Endodermal cell (in vitro differentiated cells): ENCODE measurements around the gene MIOS. TPM values are rescaled to one million over a fixed set of nuclear protein-coding genes. Genes with fewer than 3 reads are reported as not detected.

ENCODE experiments used
- DNase-seq: peaks from one replicate; pipeline ENCODE4 v3.0.0-alpha.2; 2017
- H3K27ac ChIP-seq: 2 replicates; pipeline ENCODE4 v1.5.1; 2013; ENCODE audit warnings: mild to moderate bottlenecking, low read depth, low read length, moderate library complexity
- H3K27me3 ChIP-seq: 2 replicates; pipeline ENCODE4 v1.6.1; 2013; ENCODE audit warnings: mild to moderate bottlenecking, low read length, moderate library complexity; ENCODE audit not compliant: insufficient read depth, control insufficient read depth, poor library complexity, severe bottlenecking
- H3K36me3 ChIP-seq: 2 replicates; pipeline ENCODE4 v1.7.0; 2013; ENCODE audit warnings: mild to moderate bottlenecking, low read length, moderate library complexity; ENCODE audit not compliant: control insufficient read depth, insufficient read depth
- H3K4me1 ChIP-seq: one replicate; pipeline ENCODE4 v1.7.0; 2013; ENCODE audit warnings: low read length; ENCODE audit not compliant: control insufficient read depth, insufficient read depth
- H3K4me3 ChIP-seq: 2 replicates; pipeline ENCODE4 v1.5.1; 2013; ENCODE audit warnings: mild to moderate bottlenecking, low read length, moderate library complexity
- H3K9ac ChIP-seq: 2 replicates; pipeline ENCODE4 v1.6.1; 2013; ENCODE audit warnings: mild to moderate bottlenecking, low read length, moderate library complexity; ENCODE audit not compliant: poor library complexity, severe bottlenecking; ENCODE audit errors: extremely low read depth
- H3K9me3 ChIP-seq: 2 replicates; pipeline ENCODE4 v1.6.1; 2013; ENCODE audit warnings: mild to moderate bottlenecking, low read length, moderate library complexity; ENCODE audit not compliant: control insufficient read depth
- H3K27ac Mint-ChIP-seq: 2 replicates; pipeline ENCODE4 v1.8.0; 2020; ENCODE audit warnings: mixed read lengths
- H3K27me3 Mint-ChIP-seq: 2 replicates; pipeline ENCODE4 v1.8.0; 2021; ENCODE audit warnings: mild to moderate bottlenecking, mixed read lengths; ENCODE audit not compliant: insufficient read depth
- H3K36me3 Mint-ChIP-seq: 2 replicates; pipeline ENCODE4 v1.8.0; 2020; ENCODE audit warnings: low read depth, mixed read lengths
- H3K4me1 Mint-ChIP-seq: 2 replicates; pipeline ENCODE4 v1.8.0; 2020; ENCODE audit warnings: mixed read lengths
- H3K4me3 Mint-ChIP-seq: 2 replicates; pipeline ENCODE4 v1.8.0; 2020; ENCODE audit warnings: mild to moderate bottlenecking, moderate library complexity, mixed read lengths
- H3K9me3 Mint-ChIP-seq: 2 replicates; pipeline ENCODE4 v1.8.0; 2020; ENCODE audit warnings: mild to moderate bottlenecking, mixed read lengths
- WGBS, 2 experiments: methylation state at CpG; one replicate each; pipeline versions ENCODE4 v1.1.5 to v1.1.7; 2013; ENCODE audit warnings: missing lambda C conversion rate in 2 of 2, mixed read lengths in 1 of 2; ENCODE audit not compliant: insufficient coverage in 1 of 2, insufficient read length in 1 of 2; 5-methylcytosine and 5-hydroxymethylcytosine counted together
- total RNA-seq, 2 donors: library from RNA; stranded (reverse); fragmentation: NEBNext Ultra II Directional in 1 of 2; extraction: Animal tissue kit (Norgen Biotek cat#: 25700) in 1 of 2; gene quantifications; 2 replicates in 1 of 2; 3 replicates in 1 of 2; pipeline ENCODE4 v1.2.1, GENCODE V29; 2021
- TF ChIP-seq, protein P1 (sequence below): fragments of 200-600 bp; sonication (generic); conservative IDR thresholded peaks from 2 replicates; pipeline ENCODE4 v1.5.0; 2021; ENCODE audit warnings: antibody characterized with exemption, mild to moderate bottlenecking

The MIOS gene
- total RNA-seq, 2 donors from 2014 or later = 53.3 to 55.8 TPM

DNA sequence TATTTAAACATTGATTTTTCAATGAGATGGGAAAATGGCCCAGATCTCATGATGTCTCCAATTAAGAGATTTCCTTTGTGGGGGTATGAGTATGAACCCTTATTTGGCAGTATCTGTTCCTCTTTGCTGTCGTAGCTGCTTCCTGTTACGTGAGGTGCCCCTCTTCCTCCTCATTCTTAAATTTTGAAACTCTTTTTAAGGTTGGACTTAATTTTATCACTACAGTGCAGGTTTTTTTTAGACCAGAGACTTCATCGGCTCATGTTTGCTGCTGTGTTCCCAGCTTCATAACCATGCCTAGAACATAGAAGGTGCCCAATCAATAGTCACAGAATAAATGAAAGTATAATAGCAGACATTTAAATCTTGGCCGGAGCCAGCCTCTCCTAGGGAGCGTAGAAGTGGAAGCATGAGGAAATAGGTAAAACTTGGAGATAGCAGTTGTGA is 2.4 kb downstream of the MIOS start:
- Mint-ChIP-seq H3K4me3 (no peak overlapping the region), H3K4me1 (peaks cover 13% of the 10 kb centered on the region), H3K9me3 (peaks cover 15% of the 10 kb centered on the region), H3K36me3 (peaks cover 44% of the 10 kb centered on the region), H3K27me3 (no peaks in the 10 kb centered on the region), H3K27ac (no peak overlapping the region)
- Histone ChIP-seq H3K27ac (no peak overlapping the region), H3K27me3 (no peaks in the 10 kb centered on the region), H3K36me3 (peaks cover 48% of the 10 kb centered on the region), H3K9ac (no peak overlapping the region), H3K4me1 (peaks cover 3% of the 10 kb centered on the region), H3K4me3 (peak overlapping the region; percentile 97), H3K9me3 (peaks cover 13% of the 10 kb centered on the region)
- no peak for DNase-seq
- TF ChIP-seq, protein P1, sequence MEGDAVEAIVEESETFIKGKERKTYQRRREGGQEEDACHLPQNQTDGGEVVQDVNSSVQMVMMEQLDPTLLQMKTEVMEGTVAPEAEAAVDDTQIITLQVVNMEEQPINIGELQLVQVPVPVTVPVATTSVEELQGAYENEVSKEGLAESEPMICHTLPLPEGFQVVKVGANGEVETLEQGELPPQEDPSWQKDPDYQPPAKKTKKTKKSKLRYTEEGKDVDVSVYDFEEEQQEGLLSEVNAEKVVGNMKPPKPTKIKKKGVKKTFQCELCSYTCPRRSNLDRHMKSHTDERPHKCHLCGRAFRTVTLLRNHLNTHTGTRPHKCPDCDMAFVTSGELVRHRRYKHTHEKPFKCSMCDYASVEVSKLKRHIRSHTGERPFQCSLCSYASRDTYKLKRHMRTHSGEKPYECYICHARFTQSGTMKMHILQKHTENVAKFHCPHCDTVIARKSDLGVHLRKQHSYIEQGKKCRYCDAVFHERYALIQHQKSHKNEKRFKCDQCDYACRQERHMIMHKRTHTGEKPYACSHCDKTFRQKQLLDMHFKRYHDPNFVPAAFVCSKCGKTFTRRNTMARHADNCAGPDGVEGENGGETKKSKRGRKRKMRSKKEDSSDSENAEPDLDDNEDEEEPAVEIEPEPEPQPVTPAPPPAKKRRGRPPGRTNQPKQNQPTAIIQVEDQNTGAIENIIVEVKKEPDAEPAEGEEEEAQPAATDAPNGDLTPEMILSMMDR = no peak
- whole genome bisulfite sequencing, 2 experiments = 88 to 94% methylated on average over 2 to 5 of the region's 5 CpGs

DNA sequence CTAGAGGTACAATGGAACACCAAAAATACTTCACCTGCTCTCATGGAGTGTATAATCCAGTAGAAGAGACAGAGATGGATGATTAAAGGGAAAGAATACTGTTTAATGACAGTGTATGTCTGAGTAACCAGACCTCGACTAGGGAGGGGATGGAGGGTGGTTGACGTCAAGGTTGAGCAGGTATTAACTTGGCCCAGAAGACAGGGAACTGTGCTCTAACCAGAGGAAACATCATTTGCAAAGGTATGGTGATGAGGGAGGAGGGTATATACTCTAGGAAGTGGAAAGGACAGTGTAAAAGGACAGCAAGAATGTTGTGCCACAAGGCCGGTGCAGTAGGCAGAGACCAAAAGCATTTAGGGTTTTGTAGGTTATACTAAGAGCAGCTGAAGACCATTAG is 2.9 kb downstream of the MIOS start:
- peaks cover 13% of the 10 kb centered on the region for H3K9me3 ChIP-seq
- no peak overlapping the region for H3K27ac ChIP-seq
- Mint-ChIP-seq H3K4me3 (no peak overlapping the region), H3K9me3 (peaks cover 15% of the 10 kb centered on the region), H3K36me3 (peaks cover 47% of the 10 kb centered on the region), H3K27ac (no peak overlapping the region), H3K27me3 (no peaks in the 10 kb centered on the region), H3K4me1 (peaks cover 13% of the 10 kb centered on the region)
- TF ChIP-seq, protein P1 = no peak
- peaks cover 3% of the 10 kb centered on the region for H3K4me1 ChIP-seq
- H3K9ac ChIP-seq = no peak overlapping the region
- H3K4me3 ChIP-seq = peak overlapping the region; percentile 97
- no peaks in the 10 kb centered on the region for H3K27me3 ChIP-seq
- H3K36me3 ChIP-seq = peaks cover 53% of the 10 kb centered on the region
- no peak for DNase-seq
- 93 to 100% methylated on average over 3 of the region's 3 CpGs for WGBS, 2 experiments

DNA sequence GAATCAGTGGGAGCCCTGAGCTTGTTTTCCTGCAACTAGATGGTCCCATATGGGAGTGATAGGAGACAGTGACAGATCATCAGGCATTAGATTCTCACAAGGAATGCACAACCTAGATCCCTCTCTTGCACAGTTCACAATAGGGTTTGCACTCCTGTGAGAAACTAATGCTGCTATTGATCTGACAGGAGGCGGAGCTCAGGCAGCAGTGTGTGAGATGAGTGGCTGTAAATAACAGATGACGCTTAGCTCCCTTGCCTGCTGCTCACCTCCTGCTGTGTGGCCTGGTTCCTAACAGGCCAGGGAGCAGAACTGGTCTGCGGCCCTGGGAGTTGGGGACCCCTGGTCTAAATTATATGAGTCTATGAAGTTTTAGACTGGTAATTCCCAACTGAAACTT is 3.9 kb downstream of the MIOS start:
- peaks cover 13% of the 10 kb centered on the region for H3K4me1 Mint-ChIP-seq
- peaks cover 13% of the 10 kb centered on the region for H3K9me3 ChIP-seq
- H3K4me3 ChIP-seq = no peak overlapping the region
- no peak overlapping the region for H3K9ac ChIP-seq
- no peaks in the 10 kb centered on the region for H3K4me1 ChIP-seq
- 96 to 100% methylated on average over 2 to 3 of the region's 3 CpGs for WGBS, 2 experiments
- H3K36me3 Mint-ChIP-seq = peaks cover 52% of the 10 kb centered on the region
- no peak for DNase-seq
- H3K9me3 Mint-ChIP-seq = peaks cover 15% of the 10 kb centered on the region
- H3K27ac Mint-ChIP-seq = no peak overlapping the region
- TF ChIP-seq, protein P1 = no peak
- H3K27me3 ChIP-seq = no peaks in the 10 kb centered on the region
- H3K4me3 Mint-ChIP-seq = no peak overlapping the region
- no peak overlapping the region for H3K27ac ChIP-seq
- H3K36me3 ChIP-seq = peaks cover 56% of the 10 kb centered on the region
- H3K27me3 Mint-ChIP-seq = no peaks in the 10 kb centered on the region
